OCI-M2 (cell line): Measurements from ENCODE around the gene NIFK.
"Not testable (repeated sequence)": the region's sequence is repeated elsewhere in the genome, so short reads cannot be mapped to it uniquely, and the experiment has no call there.

ENCODE experiments used
- DNase-seq: peaks from one replicate; lab custom pipeline; 2025; ENCODE audit not compliant: unreplicated experiment; lab: John Stamatoyannopoulos, UW

NIFK gene

GRCh38 chr2:121697108-121697631, 39.5 kb downstream of the NIFK start:
- DNase-seq, result no peak

GRCh38 chr2:121696410-121696930, 40.2 kb downstream of the NIFK start:
- no peak for DNase-seq

- DNase-seq, result no peak
These were observed 41.6 kb downstream of the NIFK start for GRCh38 chr2:121695171-121695451.

- no peak for DNase-seq
These were observed 42.1 kb downstream of the NIFK start for GRCh38 chr2:121694398-121695170.

- DNase-seq, result not testable (repeated sequence)
These were observed 46.1 kb downstream of the NIFK start for GRCh38 chr2:121690572-121690971.

GRCh38 chr2:121690095-121690494, 46.6 kb downstream of the NIFK start:
- no peak for DNase-seq

GRCh38 chr2:121689356-121689755, 47.3 kb downstream of the NIFK start:
- DNase-seq, result no peak

GRCh38 chr2:121688820-121689219, 47.9 kb downstream of the NIFK start:
- DNase-seq, result no peak

- no peak for DNase-seq
These were observed 49.8 kb downstream of the NIFK start for GRCh38 chr2:121686902-121687301.

GRCh38 chr2:121686218-121686617, 50.5 kb downstream of the NIFK start:
- DNase-seq, result no peak

GRCh38 chr2:121682396-121683298, 54.0 kb downstream of the NIFK start:
- DNase-seq, result no peak

- DNase-seq, result no peak
These were observed 58.8 kb downstream of the NIFK start for GRCh38 chr2:121677855-121678254.
